Peyer's patch (tissue), 4 donors: ENCODE measurements around the gene PLEKHA6.

Experiments
- CTCF ChIP-seq, 6 experiments: fragments of 450-650 bp in 4 of 6; fragments of 200-600 bp in 2 of 6; sonication (generic) in 1 of 6; IDR thresholded peaks; one replicate each; pipeline ENCODE4 v1.5.1; 2017 to 2019; ENCODE audit warnings: antibody characterized with exemption in 6 of 6, mild to moderate bottlenecking in 3 of 6, moderate library complexity in 1 of 6
- POLR2A ChIP-seq, 2 donors: fragments of 450-650 bp; IDR thresholded peaks; one replicate each; pipeline ENCODE4 v1.5.1; 2017; ENCODE audit warnings: antibody characterized with exemption in 2 of 2, mild to moderate bottlenecking in 2 of 2, moderate library complexity in 2 of 2

- no peak for TF ChIP-seq CTCF (IDR thresholded peaks at IDR 0.05)
- TF ChIP-seq POLR2A (IDR thresholded peaks at IDR 0.05), result no peak
Measured at GRCh38 chr1:204260601-204261197, 99.0 kb downstream of the PLEKHA6 start.
